CD4-positive, alpha-beta T cell treated with Interleukin-17A for 1 hour (primary cell): ENCODE results near the gene SFTPB.

ENCODE experiments used
- DNase-seq: peaks from one replicate; pipeline ENCODE4 v3.0.0-alpha.2; 2020

SFTPB gene

GRCh38 chr2:85702172-85702571 is 34.2 kb upstream of the SFTPB start:
- no peak for DNase-seq

GRCh38 chr2:85699325-85699724 is 31.3 kb upstream of the SFTPB start:
- no peak for DNase-seq

- DNase-seq, result no peak
Observed at GRCh38 chr2:85698880-85699254, 30.9 kb upstream of the SFTPB start.

- no peak for DNase-seq
Observed at GRCh38 chr2:85698184-85698879, 30.3 kb upstream of the SFTPB start.

- DNase-seq, result no peak
Observed at GRCh38 chr2:85697716-85698115, 29.7 kb upstream of the SFTPB start.

GRCh38 chr2:85697096-85697495 is 29.1 kb upstream of the SFTPB start:
- no peak for DNase-seq

- no peak for DNase-seq
Observed at GRCh38 chr2:85695691-85696668, 28.0 kb upstream of the SFTPB start.

GRCh38 chr2:85695121-85695520 is 27.1 kb upstream of the SFTPB start:
- DNase-seq, result no peak

- DNase-seq, result peak; percentile 42
Observed at GRCh38 chr2:85694052-85695025, 26.3 kb upstream of the SFTPB start, which contains the start of gene GNLY. Gene GNLY, plus strand, starts transcription at chr2:85694358. Its CDS starts 61 bp downstream, at chr2:85694419.

GRCh38 chr2:85692039-85692645 is 24.1 kb upstream of the SFTPB start:
- no peak for DNase-seq

GRCh38 chr2:85690932-85691331 is 22.9 kb upstream of the SFTPB start:
- DNase-seq, result no peak

GRCh38 chr2:85684806-85685205 is 16.8 kb upstream of the SFTPB start:
- DNase-seq, result no peak

GRCh38 chr2:85684380-85684779 is 16.4 kb upstream of the SFTPB start:
- DNase-seq, result no peak

GRCh38 chr2:85682378-85682777 is 14.4 kb upstream of the SFTPB start:
- DNase-seq, result no peak

- no peak for DNase-seq
Observed at GRCh38 chr2:85681776-85682175, 13.8 kb upstream of the SFTPB start.

- DNase-seq, result no peak
Observed at GRCh38 chr2:85681372-85681763, 13.4 kb upstream of the SFTPB start.

- no peak for DNase-seq
Observed at GRCh38 chr2:85680707-85681371, 12.8 kb upstream of the SFTPB start.

- DNase-seq, result peak; percentile 77
Observed at GRCh38 chr2:85678794-85679672, 11.0 kb upstream of the SFTPB start.

- DNase-seq, result no peak
Observed at GRCh38 chr2:85678377-85678776, 10.4 kb upstream of the SFTPB start.

GRCh38 chr2:85675866-85676548 is 8.0 kb upstream of the SFTPB start:
- DNase-seq, result no peak
